ENCODE results near the gene PRR14L.

- TF ChIP-seq, protein P1, sequence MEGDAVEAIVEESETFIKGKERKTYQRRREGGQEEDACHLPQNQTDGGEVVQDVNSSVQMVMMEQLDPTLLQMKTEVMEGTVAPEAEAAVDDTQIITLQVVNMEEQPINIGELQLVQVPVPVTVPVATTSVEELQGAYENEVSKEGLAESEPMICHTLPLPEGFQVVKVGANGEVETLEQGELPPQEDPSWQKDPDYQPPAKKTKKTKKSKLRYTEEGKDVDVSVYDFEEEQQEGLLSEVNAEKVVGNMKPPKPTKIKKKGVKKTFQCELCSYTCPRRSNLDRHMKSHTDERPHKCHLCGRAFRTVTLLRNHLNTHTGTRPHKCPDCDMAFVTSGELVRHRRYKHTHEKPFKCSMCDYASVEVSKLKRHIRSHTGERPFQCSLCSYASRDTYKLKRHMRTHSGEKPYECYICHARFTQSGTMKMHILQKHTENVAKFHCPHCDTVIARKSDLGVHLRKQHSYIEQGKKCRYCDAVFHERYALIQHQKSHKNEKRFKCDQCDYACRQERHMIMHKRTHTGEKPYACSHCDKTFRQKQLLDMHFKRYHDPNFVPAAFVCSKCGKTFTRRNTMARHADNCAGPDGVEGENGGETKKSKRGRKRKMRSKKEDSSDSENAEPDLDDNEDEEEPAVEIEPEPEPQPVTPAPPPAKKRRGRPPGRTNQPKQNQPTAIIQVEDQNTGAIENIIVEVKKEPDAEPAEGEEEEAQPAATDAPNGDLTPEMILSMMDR (IDR thresholded peaks at IDR 0.05) = no peak
- TF ChIP-seq ZFX (IDR thresholded peaks at IDR 0.05; ENCODE audit: borderline replicate concordance) = no peak
Measured at GRCh38 chr22:31652088-31652487, 97.8 kb downstream of the PRR14L start.

Data from 22Rv1 (cell line).